Caco-2 (cell line): Measurements from ENCODE around the gene ZNF765. TPM values are rescaled to one million over a fixed set of nuclear protein-coding genes. Genes with fewer than 3 reads are reported as not detected.
A peak's percentile ranks its signal among the peaks of the same experiment; 100 is the strongest.
"Not testable (repeated sequence)": the region's sequence is repeated elsewhere in the genome, so short reads cannot be mapped to it uniquely, and the experiment has no call there.

Source experiments
- BruUV-seq: library from RNA; stranded (reverse); fragments of 400-500 nt; replicated peaks from 2 replicates; lab custom pipeline; 2021; lab: Mats Ljungman, UMichigan
- CTCF ChIA-PET: fragments of 300-600 bp; sonication (Branson Sonifier 250); formaldehyde crosslinking; loops from one replicate; lab custom pipeline; 2022; ENCODE audit warnings: antibody characterized with exemption; lab: Charles Lee
- POLR2A ChIA-PET: fragments of 300-600 bp; sonication (Branson Sonifier 250); formaldehyde crosslinking; loops from one replicate; lab custom pipeline; 2022; ENCODE audit warnings: antibody characterized with exemption; lab: Charles Lee
- DNase-seq, 2 experiments: peaks; one replicate each; pipeline versions ENCODE4 v3.0.0 to v3.0.0-alpha.2; 2020 to 2022
- H3K27me3 ChIP-seq: replicated peaks from 2 replicates; pipeline ENCODE4 v1.6.0; 2011; ENCODE audit warnings: low read length; ENCODE audit not compliant: control insufficient read depth, insufficient read depth
- H3K36me3 ChIP-seq: 2 replicates; pipeline ENCODE4 v1.5.1; 2011; ENCODE audit warnings: low read length; ENCODE audit not compliant: control insufficient read depth, insufficient read depth
- H3K4me1 ChIP-seq: fragments of 250-450 bp; sonication (Bioruptor Pico); 2 replicates; pipeline ENCODE4 v1.5.1; 2020; ENCODE audit warnings: mild to moderate bottlenecking
- H3K4me3 ChIP-seq: 2 replicates; pipeline ENCODE4 v1.5.1; 2011; ENCODE audit warnings: low read depth, mild to moderate bottlenecking, control low read depth, low read length
- H3K9me3 ChIP-seq: fragments of 250-450 bp; sonication (Bioruptor Pico); 2 replicates; pipeline ENCODE4 v1.5.1; 2020; ENCODE audit warnings: mild to moderate bottlenecking, moderate library complexity
- H3K27ac Mint-ChIP-seq: one replicate; pipeline ENCODE4 v1.8.0; 2022; ENCODE audit warnings: mixed read lengths; ENCODE audit not compliant: unreplicated experiment
- H3K27me3 Mint-ChIP-seq: one replicate; pipeline ENCODE4 v1.8.0; 2022; ENCODE audit warnings: mixed read lengths; ENCODE audit not compliant: insufficient read depth, unreplicated experiment
- H3K36me3 Mint-ChIP-seq: one replicate; pipeline ENCODE4 v1.8.0; 2022; ENCODE audit warnings: mild to moderate bottlenecking, mixed read lengths; ENCODE audit not compliant: insufficient read depth, unreplicated experiment
- H3K4me1 Mint-ChIP-seq: one replicate; pipeline ENCODE4 v1.8.0; 2022; ENCODE audit warnings: low read depth, mixed read lengths; ENCODE audit not compliant: unreplicated experiment
- H3K4me3 Mint-ChIP-seq: one replicate; pipeline ENCODE4 v1.8.0; 2022; ENCODE audit warnings: mild to moderate bottlenecking, moderate library complexity, mixed read lengths; ENCODE audit not compliant: unreplicated experiment
- H3K9me3 Mint-ChIP-seq: one replicate; pipeline ENCODE4 v1.8.0; 2022; ENCODE audit warnings: mixed read lengths; ENCODE audit not compliant: unreplicated experiment
- CTCF ChIP-seq, 2 experiments: fragments of 200-600 bp in 1 of 2; IDR thresholded peaks; 1 replicate in 1 of 2; 2 replicates in 1 of 2; pipeline versions ENCODE4 v1.5.1 to v1.8.0; 2011 to 2022; ENCODE audit warnings: antibody characterized with exemption in 1 of 2, control low read depth in 1 of 2, inconsistent platforms in 1 of 2, low read depth in 1 of 2, low read length in 1 of 2, mild to moderate bottlenecking in 1 of 2, moderate library complexity in 1 of 2; ENCODE audit not compliant: insufficient read depth in 1 of 2, severe bottlenecking in 1 of 2, unreplicated experiment in 1 of 2
- intact Hi-C: fragments of 100-400 bp; cut with micrococcal nuclease; formaldehyde crosslinking; loops from one replicate; pipeline ENCODE4 v1.10.0; 2022; ENCODE audit not compliant: unreplicated experiment
- total RNA-seq: library from RNA; stranded (reverse); gene quantifications from 2 replicates; pipeline ENCODE4 v1.2.3, GENCODE V29; 2022

The ZNF765 gene
- total RNA-seq, 1 experiment from 2014 or later = 13.1 TPM

DNA sequence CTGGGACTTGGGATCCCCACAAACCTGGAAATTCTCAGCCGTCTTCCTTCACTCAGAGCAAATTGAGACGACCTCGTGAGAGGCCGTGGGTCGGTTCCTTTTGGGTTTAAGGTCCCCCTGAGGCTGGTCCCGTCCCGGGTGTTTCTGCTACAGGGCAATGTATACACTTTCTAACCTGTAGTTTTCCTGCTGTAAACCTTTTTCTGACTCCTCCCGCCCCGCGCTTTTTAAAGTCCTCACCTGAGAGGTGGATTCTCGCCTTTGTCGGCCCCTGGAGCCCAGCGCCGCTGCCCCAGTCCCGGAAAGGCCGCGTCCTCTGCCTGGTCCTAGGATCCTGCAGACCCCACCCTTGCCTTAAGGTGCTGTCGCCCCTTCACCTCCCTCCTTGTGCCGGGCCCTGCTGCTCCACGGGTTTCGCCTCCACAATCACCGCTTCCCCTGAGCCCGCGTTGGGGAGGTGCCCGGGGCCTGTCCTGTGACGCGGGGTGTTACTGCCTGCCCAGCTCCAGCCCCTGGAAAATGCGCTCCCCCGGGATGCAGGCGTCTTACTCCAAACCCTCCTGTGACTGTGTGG lies 37.2 kb downstream of the ZNF765 start:
- peaks cover 5% of the 10 kb centered on the region for H3K36me3 ChIP-seq
- peak overlapping the region; percentile 91 for H3K4me3 ChIP-seq
- Mint-ChIP-seq H3K9me3 (no peaks in the 10 kb centered on the region), H3K4me3 (peak overlapping the region; percentile 81), H3K27ac (peak overlapping the region; percentile 83), H3K36me3 (peaks cover 74% of the 10 kb centered on the region), H3K4me1 (peaks cover 10% of the 10 kb centered on the region), H3K27me3 (no peaks in the 10 kb centered on the region)
- POLR2A ChIA-PET = interaction anchor here (1.0 to 1.4 kb wide), 2 partner anchors 13 to 88 kb away, joined by 4 to 5 read pairs; no protein-coding TSS in a partner anchor
- no peak for TF ChIP-seq CTCF (IDR thresholded peaks at IDR 0.05; ENCODE audit: insufficient read depth in 1 of 2, low read depth in 1 of 2, low read length in 1 of 2, severe bottlenecking in 1 of 2, unreplicated experiment in 1 of 2)
- no peaks in the 10 kb centered on the region; the same call in 1 of the 2 replicates for H3K9me3 ChIP-seq
- TSS peak; percentile 33 for BruUV-seq
- H3K27me3 ChIP-seq = no peaks in the 10 kb centered on the region
- CTCF ChIA-PET = interaction anchor here (0.8 to 1.2 kb wide), 3 partner anchors 36 to 361 kb away, joined by 3 to 4 read pairs (median 3); no protein-coding TSS in a partner anchor
- DNase-seq = peak; percentile 47 to 48
- intact Hi-C loops = loop anchor here (5.0 kb wide), 1 partner anchor 35 kb away; the partner anchor contains the start of gene ZNF813
- peaks cover 11% of the 10 kb centered on the region for H3K4me1 ChIP-seq

- H3K4me1 ChIP-seq, H3K4me3 Mint-ChIP-seq, H3K27me3 ChIP-seq, H3K27me3 Mint-ChIP-seq, POLR2A ChIA-PET, CTCF ChIA-PET, intact Hi-C loops, H3K4me3 ChIP-seq, BruUV-seq: not testable (repeated sequence)
- peaks cover 43% of the 10 kb centered on the region for H3K9me3 Mint-ChIP-seq
- peak in 1 of 2 experiments; percentile 40 for DNase-seq
- peaks cover 36% of the 10 kb centered on the region for H3K9me3 ChIP-seq
- peaks cover 100% of the 10 kb centered on the region for H3K36me3 Mint-ChIP-seq
- H3K27ac Mint-ChIP-seq = peak overlapping the region; percentile 35
- peaks cover 10% of the 10 kb centered on the region for H3K36me3 ChIP-seq
- peaks cover 28% of the 10 kb centered on the region for H3K4me1 Mint-ChIP-seq
These were observed 48.9 kb downstream of the ZNF765 start for GRCh38 chr19:53443809-53444208.

- H3K9me3 Mint-ChIP-seq = peaks cover 48% of the 10 kb centered on the region
- H3K36me3 ChIP-seq, DNase-seq, H3K27ac Mint-ChIP-seq, CTCF ChIA-PET, BruUV-seq, intact Hi-C loops, H3K4me3 ChIP-seq, POLR2A ChIA-PET, H3K27me3 ChIP-seq, H3K4me1 ChIP-seq, H3K27me3 Mint-ChIP-seq: not testable (repeated sequence)
- H3K9me3 ChIP-seq = peaks cover 52% of the 10 kb centered on the region
- peaks cover 100% of the 10 kb centered on the region for H3K36me3 Mint-ChIP-seq
- H3K4me3 Mint-ChIP-seq = peak overlapping the region; percentile 17
- peaks cover 28% of the 10 kb centered on the region for H3K4me1 Mint-ChIP-seq
These were observed 52.2 kb downstream of the ZNF765 start for GRCh38 chr19:53447196-53447595.

DNA sequence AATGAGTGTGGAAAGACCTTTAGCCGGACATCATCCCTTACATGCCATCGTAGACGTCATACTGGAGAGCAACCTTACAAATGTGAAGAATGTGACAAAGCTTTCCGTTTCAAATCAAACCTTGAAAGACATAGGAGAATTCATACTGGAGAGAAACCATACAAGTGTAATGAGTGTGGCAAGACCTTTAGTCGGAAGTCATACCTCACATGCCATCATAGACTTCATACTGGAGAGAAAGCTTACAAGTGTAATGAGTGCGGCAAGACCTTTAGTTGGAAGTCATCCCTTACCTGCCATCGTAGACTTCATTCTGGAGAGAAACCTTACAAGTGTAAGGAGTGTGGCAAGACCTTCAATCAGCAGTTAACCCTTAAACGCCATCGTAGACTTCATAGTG lies 60.9 kb downstream of the ZNF765 start:
- peaks cover 6% of the 10 kb centered on the region for H3K4me1 Mint-ChIP-seq
- Histone ChIP-seq H3K4me3 (no peak overlapping the region), H3K4me1 (0 out of 2 replicates have a peak, but pooled peaks cover 4% of the 10 kb centered on the region), H3K36me3 (peaks cover 6% of the 10 kb centered on the region), H3K9me3 (peaks cover 56% of the 10 kb centered on the region), H3K27me3 (no peaks in the 10 kb centered on the region)
- intact Hi-C loops = no loop called here
- no peak overlapping the region for H3K4me3 Mint-ChIP-seq
- no peaks in the 10 kb centered on the region for H3K27me3 Mint-ChIP-seq
- no TSS peak for BruUV-seq
- no peak overlapping the region for H3K27ac Mint-ChIP-seq
- TF ChIP-seq CTCF (IDR thresholded peaks at IDR 0.05; ENCODE audit: insufficient read depth in 1 of 2, low read depth in 1 of 2, low read length in 1 of 2, severe bottlenecking in 1 of 2, unreplicated experiment in 1 of 2) = no peak
- H3K36me3 Mint-ChIP-seq = peaks cover 91% of the 10 kb centered on the region
- ChIA-PET POLR2A (no interaction called here), CTCF (no interaction called here)
- peaks cover 56% of the 10 kb centered on the region for H3K9me3 Mint-ChIP-seq
- no peak for DNase-seq

GRCh38 chr19:53460131-53460721 lies 65.3 kb downstream of the ZNF765 start:
- POLR2A ChIA-PET, H3K36me3 ChIP-seq, BruUV-seq, H3K27ac Mint-ChIP-seq, intact Hi-C loops, H3K27me3 Mint-ChIP-seq, H3K4me1 ChIP-seq, H3K27me3 ChIP-seq, H3K4me3 ChIP-seq, CTCF ChIA-PET: not testable (repeated sequence)
- Mint-ChIP-seq H3K9me3 (peaks cover 73% of the 10 kb centered on the region), H3K36me3 (peaks cover 55% of the 10 kb centered on the region), H3K4me3 (peak overlapping the region; percentile 20), H3K4me1 (peaks cover 11% of the 10 kb centered on the region)
- peak in 1 of 2 experiments; percentile 53 for DNase-seq
- H3K9me3 ChIP-seq = peaks cover 47% of the 10 kb centered on the region
